HG03103 (cell line): ENCODE results near the gene CD44.

Experiments used
- ATAC-seq: cut with Tn5 transposase; IDR thresholded peaks from one replicate; pipeline ENCODE4 v1.9.1; 2021; ENCODE audit warnings: low read depth; ENCODE audit not compliant: unreplicated experiment

Gene CD44

GRCh38 chr11:35136311-35136710, 2.7 kb upstream of the CD44 start:
- ATAC-seq = no peak

DNA sequence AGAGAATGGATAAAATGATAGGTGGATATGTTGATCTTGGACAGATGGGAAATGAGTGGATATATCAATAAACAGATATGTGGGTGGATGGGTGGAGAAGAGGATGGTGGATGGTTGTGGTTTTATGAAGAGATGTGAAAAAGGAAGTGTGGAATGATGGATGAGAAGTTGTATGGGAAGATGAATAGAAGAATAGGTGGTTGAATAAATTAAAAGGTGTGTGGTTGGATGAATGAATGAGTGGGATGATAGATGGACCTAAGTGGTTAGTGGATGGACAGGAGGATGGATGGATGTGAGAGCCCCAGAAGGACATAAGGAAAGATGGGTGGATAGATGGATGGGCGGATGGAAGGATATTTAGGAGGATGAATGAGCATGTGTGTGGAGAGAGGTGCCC, 913 bp upstream of the CD44 start:
- ATAC-seq = no peak

DNA sequence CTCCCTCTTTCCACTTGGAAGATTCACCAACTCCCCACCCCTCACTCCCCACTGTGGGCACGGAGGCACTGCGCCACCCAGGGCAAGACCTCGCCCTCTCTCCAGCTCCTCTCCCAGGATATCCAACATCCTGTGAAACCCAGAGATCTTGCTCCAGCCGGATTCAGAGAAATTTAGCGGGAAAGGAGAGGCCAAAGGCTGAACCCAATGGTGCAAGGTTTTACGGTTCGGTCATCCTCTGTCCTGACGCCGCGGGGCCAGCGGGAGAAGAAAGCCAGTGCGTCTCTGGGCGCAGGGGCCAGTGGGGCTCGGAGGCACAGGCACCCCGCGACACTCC, 397 bp upstream of the CD44 start:
- no peak for ATAC-seq

- ATAC-seq = no peak
Observed at GRCh38 chr11:35139722-35140282, 831 bp downstream of the CD44 start.

GRCh38 chr11:35141071-35141470, 2.1 kb downstream of the CD44 start:
- no peak for ATAC-seq

GRCh38 chr11:35141571-35141971, 2.6 kb downstream of the CD44 start:
- ATAC-seq = no peak

DNA sequence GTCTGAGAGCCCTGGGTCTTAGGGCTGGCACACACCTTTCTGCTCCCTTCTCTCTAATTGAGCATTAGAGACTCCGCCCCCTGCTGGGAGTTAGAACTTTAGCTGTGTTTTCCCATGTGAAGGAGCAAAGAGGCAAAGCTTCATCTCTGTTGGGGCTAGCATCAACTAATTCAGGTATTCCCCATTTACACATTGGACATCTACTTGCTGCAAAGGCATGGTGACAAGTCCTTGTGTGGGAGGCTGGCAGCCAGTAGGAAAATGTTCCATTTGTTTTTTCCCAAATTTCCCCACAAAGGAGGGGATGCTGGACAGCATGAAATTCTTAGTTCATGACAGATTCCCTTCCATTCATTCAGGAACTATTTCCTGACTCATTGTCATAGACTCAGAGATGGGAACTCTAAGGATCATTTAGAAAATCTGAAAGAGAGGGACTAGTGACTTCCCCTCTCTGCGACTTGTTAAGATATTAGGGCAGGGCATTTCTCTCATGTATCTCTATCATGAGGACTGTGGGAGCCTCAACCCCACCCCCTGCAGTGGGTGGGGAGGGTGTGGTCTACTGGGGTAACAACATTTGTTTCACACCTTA, 3.6 kb downstream of the CD44 start:
- no peak for ATAC-seq

DNA sequence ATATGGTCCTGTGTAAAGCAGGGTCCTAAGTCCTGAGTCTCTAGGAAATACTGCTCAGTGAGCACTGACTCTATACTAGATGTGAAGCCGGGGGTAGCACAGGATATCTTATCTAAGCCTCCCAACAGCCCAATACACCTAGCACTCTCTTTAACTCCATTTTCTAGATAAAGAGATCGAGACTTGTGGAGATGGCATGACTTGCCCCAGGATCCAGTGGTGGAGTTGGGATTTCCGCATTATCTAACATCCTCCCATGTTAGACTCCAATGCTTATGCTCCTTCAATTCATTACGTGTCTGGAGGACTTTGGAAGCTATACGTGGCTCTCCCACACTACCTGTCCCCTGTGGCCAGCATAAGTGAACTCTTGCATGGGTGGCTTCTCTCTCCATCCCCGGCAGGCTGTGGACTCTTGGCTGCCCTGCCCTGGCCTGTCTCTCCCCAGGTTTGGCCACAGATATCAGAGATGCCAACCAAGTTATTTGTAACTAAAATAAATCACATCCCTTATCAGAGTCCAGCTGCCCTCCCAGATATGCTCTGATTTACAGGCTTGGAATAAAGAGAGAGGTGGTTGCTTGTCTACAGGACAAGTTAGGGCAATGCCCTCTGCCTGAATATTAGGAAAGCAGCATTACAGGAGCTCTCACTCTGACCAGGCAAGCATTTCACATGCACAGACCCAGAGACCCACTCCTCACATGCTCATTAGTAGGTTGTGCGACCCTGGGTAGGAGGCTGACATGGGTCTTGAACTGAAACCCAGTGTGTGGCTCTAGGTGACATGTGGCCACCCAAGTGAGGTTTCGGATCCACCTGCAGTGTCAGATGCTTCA, 4.5 kb downstream of the CD44 start:
- no peak for ATAC-seq

- ATAC-seq = peak; percentile 45
Observed at GRCh38 chr11:35144136-35144741, 5.3 kb downstream of the CD44 start.

GRCh38 chr11:35144806-35145205, 5.8 kb downstream of the CD44 start:
- no peak for ATAC-seq

GRCh38 chr11:35145271-35145670, 6.3 kb downstream of the CD44 start:
- ATAC-seq = peak; percentile 44

- ATAC-seq = no peak
Observed at GRCh38 chr11:35146074-35146521, 7.1 kb downstream of the CD44 start.

GRCh38 chr11:35146711-35147110, 7.7 kb downstream of the CD44 start:
- ATAC-seq = no peak

- ATAC-seq = no peak
Observed at GRCh38 chr11:35147235-35147634, 8.3 kb downstream of the CD44 start.

DNA sequence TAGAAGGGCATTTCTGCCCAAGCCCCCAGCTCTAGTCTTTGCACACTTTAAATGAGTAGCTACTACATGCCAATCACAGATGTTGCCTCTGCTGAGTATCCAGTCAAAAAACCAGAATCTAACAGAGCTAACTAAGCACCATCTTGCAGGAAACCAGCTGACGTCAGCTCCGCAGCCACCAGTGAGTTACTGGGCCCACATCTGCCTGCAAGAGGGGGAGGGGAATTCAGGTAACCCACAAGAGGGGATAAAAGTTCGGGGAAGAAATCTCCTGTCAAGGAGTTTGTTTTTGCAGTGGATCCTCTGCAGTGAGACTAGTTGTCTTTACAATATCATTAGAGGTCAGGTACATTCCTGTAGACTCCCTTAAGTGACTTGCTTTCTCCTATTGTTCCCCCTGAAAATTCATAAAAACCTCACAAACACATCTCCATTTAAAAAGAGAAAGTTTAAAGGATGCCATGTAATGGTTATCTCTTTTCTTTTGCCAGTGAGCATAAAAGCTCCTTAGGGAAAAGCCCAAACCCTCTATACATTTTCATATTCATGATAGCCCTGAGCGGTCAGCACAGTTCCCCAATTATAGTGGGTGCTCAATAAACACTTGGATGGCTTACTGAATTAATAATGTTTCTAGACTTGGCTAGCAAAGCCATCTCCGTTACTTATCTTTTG, 9.3 kb downstream of the CD44 start:
- no peak for ATAC-seq

- no peak for ATAC-seq
Observed at GRCh38 chr11:35150454-35150853, 11.5 kb downstream of the CD44 start.

- ATAC-seq = no peak
Observed at GRCh38 chr11:35151241-35151640, 12.3 kb downstream of the CD44 start.

DNA sequence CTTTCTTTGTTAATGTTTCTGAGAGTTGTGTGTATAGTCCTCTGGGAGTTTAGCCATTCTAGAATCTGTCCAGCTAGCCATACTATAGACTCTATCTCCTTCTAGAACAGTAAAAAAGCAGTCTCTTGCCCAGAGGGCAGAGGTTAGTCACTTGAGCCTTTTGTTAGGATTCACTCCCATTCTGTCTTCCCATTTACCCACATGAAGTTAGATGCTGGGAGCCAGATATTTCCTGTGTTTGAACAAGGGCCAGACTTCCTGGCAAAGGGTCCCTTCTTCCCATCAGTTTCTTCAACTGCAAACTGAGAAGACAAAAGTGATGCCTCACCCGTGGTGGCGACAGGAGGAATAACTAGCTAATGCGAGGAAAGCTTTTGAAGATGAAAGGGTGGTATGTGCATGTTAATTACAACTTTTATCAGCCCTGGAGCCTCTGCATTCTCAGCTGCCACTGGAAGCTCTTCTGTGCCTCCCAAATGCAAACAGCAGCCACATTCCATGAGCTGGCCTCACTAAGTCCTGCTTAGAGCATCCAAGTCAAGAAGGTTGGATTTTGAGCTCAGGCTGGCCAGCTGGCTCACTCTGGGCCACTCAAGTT, 12.8 kb downstream of the CD44 start:
- ATAC-seq = no peak

DNA sequence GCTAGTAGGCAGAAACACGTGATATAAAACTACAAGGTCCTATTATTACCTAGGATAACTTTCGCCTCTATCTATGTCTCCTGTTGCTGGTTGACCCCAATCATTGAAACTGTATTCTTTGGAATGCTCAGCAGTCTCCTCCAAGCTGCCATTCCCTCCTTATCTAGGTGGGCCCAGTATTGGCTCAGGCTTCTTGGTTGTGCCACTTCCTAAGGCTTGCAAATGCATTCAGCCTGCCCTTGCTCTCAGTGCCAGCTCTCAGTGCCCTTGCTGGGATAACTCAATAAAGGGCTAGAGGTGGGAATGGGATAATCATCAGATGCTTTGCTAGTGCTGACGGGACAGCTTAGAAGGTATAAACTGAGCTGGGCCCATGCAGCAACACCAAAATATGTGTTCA, 13.6 kb downstream of the CD44 start:
- no peak for ATAC-seq

DNA sequence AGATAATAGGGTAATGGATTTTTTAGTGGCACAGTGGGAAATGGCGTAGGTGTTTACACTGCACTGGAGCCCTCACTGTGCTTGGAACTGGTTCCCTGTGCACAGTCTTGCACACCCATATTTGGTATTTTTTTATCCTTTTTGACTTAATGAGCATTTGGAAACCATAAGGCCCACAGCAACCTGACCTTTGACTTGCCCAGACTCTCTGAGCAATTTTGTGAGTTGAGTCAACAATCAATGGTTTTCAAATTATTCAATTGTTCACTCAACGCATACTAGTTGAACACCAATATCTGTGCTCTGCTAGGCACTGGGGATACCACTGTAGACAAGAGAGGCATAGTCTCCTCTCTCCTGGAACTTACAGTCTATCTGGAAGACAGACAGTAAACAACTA, 14.3 kb downstream of the CD44 start:
- ATAC-seq = no peak

GRCh38 chr11:35154952-35155351, 16.0 kb downstream of the CD44 start:
- no peak for ATAC-seq
